ENCODE measurements around the gene CRY2. TPM values are rescaled to one million over a fixed set of nuclear protein-coding genes. Genes with fewer than 3 reads are reported as not detected.

CRY2 gene
- total and polyA plus RNA-seq, 12 donors, result 16.8 to 131 (median 86.6) TPM

- H3K27me3 ChIP-seq, result no peaks in the 10 kb centered on the region
- H3K4me1 ChIP-seq, result peaks cover 14 to 56% (median 39%) of the 10 kb centered on the region in 9 donors
- H3K27ac ChIP-seq, result peak within 1 kb of the TSS; percentile 59 to 93 (median 90)
- no peaks in the 10 kb centered on the region for H3K9me3 ChIP-seq
- H3K36me3 ChIP-seq, result peaks cover 0 to 35% (median 3%) of the 10 kb centered on the region in 9 donors
- WGBS, 2 donors, result 0 to 1% methylated on average over 48 to 49 of the region's 49 CpGs
- peak within 1 kb of the TSS; percentile 53 to 95 (median 78) for H3K4me3 ChIP-seq
- peak; percentile 94 to 98 (median 97) for ATAC-seq
- peak; percentile 97 for DNase-seq
- intact Hi-C loops (cut with DNase I), result loop anchor here in 4 of 10 donors (1.0 to 5.0 kb wide), 4 partner anchors 37 to 42 kb away; partner anchors contain the start of gene CRY2 (in 3 of the 4)
- peak in 6 of 9 donors; percentile 11 to 57 (median 33) for TF ChIP-seq CTCF (IDR thresholded peaks at IDR 0.05)
Observed at GRCh38 chr11:45804761-45805304, 42.4 kb upstream of the CRY2 start, which contains the start of gene SLC35C1. Gene SLC35C1, plus strand, starts transcription at chr11:45805149. Its CDS starts 653 bp downstream, at chr11:45805802.

- H3K27ac ChIP-seq, result peak overlapping the region; percentile 59 to 93 (median 90)
- peaks cover 0 to 39% (median 3%) of the 10 kb centered on the region in 9 donors for H3K36me3 ChIP-seq
- no peak for TF ChIP-seq CTCF (IDR thresholded peaks at IDR 0.05)
- intact Hi-C loops (cut with DNase I), result loop anchor here in 4 of 10 donors (1.0 to 5.0 kb wide), 4 partner anchors 37 to 42 kb away; partner anchors contain the start of gene CRY2 (in 3 of the 4)
- peak overlapping the region; percentile 15 to 95 (median 78) for H3K4me3 ChIP-seq
- no peaks in the 10 kb centered on the region for H3K27me3 ChIP-seq
- WGBS, 2 donors, result 21 to 22% methylated on average over 24 to 28 of the region's 29 CpGs
- DNase-seq (peak; percentile 41 to 50), ATAC-seq (peak; percentile 25 to 54 (median 46))
- H3K4me1 ChIP-seq, result peaks cover 14 to 62% (median 39%) of the 10 kb centered on the region in 9 donors
- no peaks in the 10 kb centered on the region for H3K9me3 ChIP-seq
Observed at GRCh38 chr11:45805305-45806071, 41.8 kb upstream of the CRY2 start.

GRCh38 chr11:45806072-45806933, 41.0 kb upstream of the CRY2 start:
- peaks cover 0 to 47% (median 8%) of the 10 kb centered on the region in 9 donors for H3K36me3 ChIP-seq
- intact Hi-C loops (cut with DNase I), result loop anchor here in 2 of 10 donors (5.0 kb wide), 2 partner anchors 36 to 41 kb away; partner anchors contain the start of gene CRY2 (in 1 of the 2)
- H3K9me3 ChIP-seq, result no peaks in the 10 kb centered on the region
- peak overlapping the region in 5 of 10 donors; percentile 88 to 93 (median 90) for H3K27ac ChIP-seq
- 81 to 84% methylated on average over 20 of the region's 20 CpGs for WGBS, 2 donors
- peak overlapping the region; percentile 15 to 95 (median 78) for H3K4me3 ChIP-seq
- TF ChIP-seq CTCF (IDR thresholded peaks at IDR 0.05), result no peak
- peaks cover 14 to 62% (median 39%) of the 10 kb centered on the region in 9 donors for H3K4me1 ChIP-seq
- DNase-seq, result no peak
- no peak for ATAC-seq
- no peaks in the 10 kb centered on the region for H3K27me3 ChIP-seq

All from heart right ventricle (tissue), 16 donors.